CD14-positive monocyte (primary cell): Measurements from ENCODE around the gene C1orf226. TPM values are rescaled to one million over a fixed set of nuclear protein-coding genes. Genes with fewer than 3 reads are reported as not detected.

ENCODE experiments used
- DNase-seq, 3 donors: peaks; one replicate each; pipeline ENCODE4 v3.0.0-alpha.2; 2011 to 2022
- H2AFZ ChIP-seq: 2 replicates; pipeline ENCODE4 v1.6.0; 2012; ENCODE audit warnings: mild to moderate bottlenecking, low read depth, low read length, inconsistent platforms; ENCODE audit not compliant: insufficient read depth, poor library complexity, severe bottlenecking
- H3K27ac ChIP-seq, 2 donors: 1 replicate in 1 of 2; 2 replicates in 1 of 2; pipeline ENCODE4 v1.5.1; 2012 to 2013; ENCODE audit warnings: low read length in 2 of 2, control low read depth in 1 of 2, inconsistent platforms in 1 of 2, low read depth in 1 of 2, mild to moderate bottlenecking in 1 of 2
- H3K27me3 ChIP-seq, 2 donors: one replicate each; pipeline versions ENCODE4 v1.6.0 to v1.6.1; 2011 to 2013; ENCODE audit warnings: low read length in 2 of 2; ENCODE audit not compliant: control insufficient read depth in 2 of 2, insufficient read depth in 2 of 2
- H3K36me3 ChIP-seq, 2 donors: replicated peaks in 1 of 2; 1 replicate in 1 of 2; 2 replicates in 1 of 2; pipeline versions ENCODE4 v1.5.1 to v1.6.1; 2012 to 2013; ENCODE audit warnings: low read length in 2 of 2, control low read depth in 1 of 2, inconsistent platforms in 1 of 2, mild to moderate bottlenecking in 1 of 2; ENCODE audit not compliant: insufficient read depth in 2 of 2, control insufficient read depth in 1 of 2
- H3K4me1 ChIP-seq, 2 donors: 1 replicate in 1 of 2; 2 replicates in 1 of 2; pipeline versions ENCODE4 v1.5.1 to v1.6.1; 2012 to 2013; ENCODE audit warnings: low read length in 2 of 2, control low read depth in 1 of 2, inconsistent platforms in 1 of 2, mild to moderate bottlenecking in 1 of 2, moderate library complexity in 1 of 2; ENCODE audit not compliant: insufficient read depth in 2 of 2, control insufficient read depth in 1 of 2
- H3K4me2 ChIP-seq: replicated peaks from 2 replicates; pipeline ENCODE3; 2012; ENCODE audit warnings: low read length, moderate library complexity, mild to moderate bottlenecking; ENCODE audit not compliant: poor library complexity, severe bottlenecking; ENCODE audit errors: extremely low read depth
- H3K4me3 ChIP-seq, 3 experiments: fragments of 200-600 bp in 1 of 3; sonication (generic) in 1 of 3; replicated peaks in 1 of 3; 1 replicate in 2 of 3; 2 replicates in 1 of 3; pipeline ENCODE4 v1.5.1; 2011 to 2013; ENCODE audit warnings: low read length in 3 of 3, mild to moderate bottlenecking in 3 of 3, control low read depth in 2 of 3, low read depth in 2 of 3, inconsistent platforms in 1 of 3, moderate library complexity in 1 of 3
- H3K79me2 ChIP-seq: 2 replicates; pipeline ENCODE4 v1.6.0; 2012; ENCODE audit warnings: mild to moderate bottlenecking, control low read depth, inconsistent platforms, low read length, moderate library complexity; ENCODE audit not compliant: insufficient read depth
- H3K9ac ChIP-seq: 2 replicates; pipeline ENCODE4 v1.6.0; 2017; ENCODE audit warnings: low read length, mild to moderate bottlenecking; ENCODE audit not compliant: insufficient read depth, poor library complexity, severe bottlenecking
- H3K9me3 ChIP-seq, 2 donors: replicated peaks in 1 of 2; 1 replicate in 1 of 2; 2 replicates in 1 of 2; pipeline versions ENCODE4 v1.5.1 to v1.6.1; 2012 to 2013; ENCODE audit warnings: low read length in 2 of 2, control low read depth in 1 of 2; ENCODE audit not compliant: control insufficient read depth in 1 of 2, insufficient read depth in 1 of 2
- H4K20me1 ChIP-seq: 2 replicates; pipeline ENCODE4 v1.6.0; 2012; ENCODE audit warnings: mild to moderate bottlenecking, low read length, control low read depth, moderate library complexity; ENCODE audit not compliant: insufficient read depth
- H3K27ac Mint-ChIP-seq, 7 donors: one replicate each; pipeline ENCODE4 v1.8.0; 2020; ENCODE audit warnings: mild to moderate bottlenecking in 7 of 7, mixed read lengths in 7 of 7, moderate library complexity in 6 of 7, inconsistent platforms in 2 of 7
- H3K27me3 Mint-ChIP-seq, 3 donors: one replicate each; pipeline ENCODE4 v1.8.0; 2021 to 2022; ENCODE audit warnings: low read depth in 3 of 3, mild to moderate bottlenecking in 3 of 3, mixed read lengths in 3 of 3, moderate library complexity in 3 of 3, inconsistent platforms in 1 of 3
- H3K36me3 Mint-ChIP-seq, 2 donors: one replicate each; pipeline ENCODE4 v1.8.0; 2020; ENCODE audit warnings: mixed read lengths in 2 of 2, inconsistent platforms in 1 of 2, mild to moderate bottlenecking in 1 of 2
- H3K4me1 Mint-ChIP-seq: one replicate; pipeline ENCODE4 v1.8.0; 2020; ENCODE audit warnings: mild to moderate bottlenecking, mixed read lengths
- H3K4me3 Mint-ChIP-seq, 2 donors: one replicate each; pipeline ENCODE4 v1.8.0; 2020; ENCODE audit warnings: mild to moderate bottlenecking in 2 of 2, mixed read lengths in 2 of 2, moderate library complexity in 1 of 2
- H3K9me3 Mint-ChIP-seq, 7 donors: one replicate each; pipeline ENCODE4 v1.8.0; 2020 to 2022; ENCODE audit warnings: mixed read lengths in 7 of 7, mild to moderate bottlenecking in 6 of 7, moderate library complexity in 6 of 7, inconsistent platforms in 2 of 7
- WGBS: methylation state at CpG from one replicate; pipeline ENCODE4 v1.1.5; 2013; ENCODE audit warnings: missing lambda C conversion rate; ENCODE audit not compliant: insufficient coverage; 5-methylcytosine and 5-hydroxymethylcytosine counted together
- intact Hi-C, 2 donors: fragments of 100-400 bp; cut with micrococcal nuclease; formaldehyde crosslinking; loops; one replicate each; pipeline versions ENCODE4 v1.15.0 to v1.15.1; 2023
- polyA plus RNA-seq, 3 donors: library from polyadenylated mRNA; depleted of rRNA in 1 of 3; unstranded in 2 of 3; stranded (reverse) in 1 of 3; fragments of 300-500 nt in 2 of 3; fragments of >200 nt in 1 of 3; fragmentation: Illumina TruSeq in 2 of 3; gene quantifications; 1 replicate in 2 of 3; 2 replicates in 1 of 3; pipeline ENCODE4 v1.2.3, GENCODE V29; 2012 to 2021
- TF ChIP-seq, protein P1 (sequence below): fragments of 200-600 bp; IDR thresholded peaks from one replicate; pipeline ENCODE4 v1.8.0; 2022; ENCODE audit warnings: antibody characterized with exemption, mild to moderate bottlenecking

C1orf226 gene
- polyA plus RNA-seq, 3 donors, result 0.10 to 0.31 TPM; not detected in 1

- H3K9me3 Mint-ChIP-seq, result no peaks in the 10 kb centered on the region
- intact Hi-C loops, result no loop called here
- 96% methylated on average over 4 of the region's 10 CpGs for WGBS
- Histone ChIP-seq H3K27ac (no peak overlapping the region), H3K27me3 (no peaks in the 10 kb centered on the region), H3K79me2 (no peaks in the 10 kb centered on the region), H3K9ac (no peak overlapping the region), H3K4me2 (no peak overlapping the region), H3K36me3 (no peaks in the 10 kb centered on the region), H3K9me3 (no peaks in the 10 kb centered on the region), H2AFZ (no peak overlapping the region), H4K20me1 (no peaks in the 10 kb centered on the region), H3K4me3 (no peak overlapping the region), H3K4me1 (peaks cover 0 to under 1% of the 10 kb centered on the region in 2 donors)
- DNase-seq, result no peak
- peaks cover 0 to 5% (median 2%) of the 10 kb centered on the region in 3 donors for H3K27me3 Mint-ChIP-seq
- TF ChIP-seq, protein P1, sequence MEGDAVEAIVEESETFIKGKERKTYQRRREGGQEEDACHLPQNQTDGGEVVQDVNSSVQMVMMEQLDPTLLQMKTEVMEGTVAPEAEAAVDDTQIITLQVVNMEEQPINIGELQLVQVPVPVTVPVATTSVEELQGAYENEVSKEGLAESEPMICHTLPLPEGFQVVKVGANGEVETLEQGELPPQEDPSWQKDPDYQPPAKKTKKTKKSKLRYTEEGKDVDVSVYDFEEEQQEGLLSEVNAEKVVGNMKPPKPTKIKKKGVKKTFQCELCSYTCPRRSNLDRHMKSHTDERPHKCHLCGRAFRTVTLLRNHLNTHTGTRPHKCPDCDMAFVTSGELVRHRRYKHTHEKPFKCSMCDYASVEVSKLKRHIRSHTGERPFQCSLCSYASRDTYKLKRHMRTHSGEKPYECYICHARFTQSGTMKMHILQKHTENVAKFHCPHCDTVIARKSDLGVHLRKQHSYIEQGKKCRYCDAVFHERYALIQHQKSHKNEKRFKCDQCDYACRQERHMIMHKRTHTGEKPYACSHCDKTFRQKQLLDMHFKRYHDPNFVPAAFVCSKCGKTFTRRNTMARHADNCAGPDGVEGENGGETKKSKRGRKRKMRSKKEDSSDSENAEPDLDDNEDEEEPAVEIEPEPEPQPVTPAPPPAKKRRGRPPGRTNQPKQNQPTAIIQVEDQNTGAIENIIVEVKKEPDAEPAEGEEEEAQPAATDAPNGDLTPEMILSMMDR, result no peak
- H3K4me1 Mint-ChIP-seq, result peaks cover 13% of the 10 kb centered on the region
- peaks cover 0 to 12% of the 10 kb centered on the region in 2 donors for H3K36me3 Mint-ChIP-seq
- H3K27ac Mint-ChIP-seq, result no peak overlapping the region
- no peak overlapping the region for H3K4me3 Mint-ChIP-seq
Measured at GRCh38 chr1:162359523-162360236, 21.8 kb upstream of the C1orf226 start.

- no peaks in the 10 kb centered on the region for H3K79me2 ChIP-seq
- H3K9me3 Mint-ChIP-seq, result no peaks in the 10 kb centered on the region
- no peaks in the 10 kb centered on the region for H4K20me1 ChIP-seq
- no peak overlapping the region for H3K4me3 ChIP-seq
- H3K4me1 Mint-ChIP-seq, result peaks cover 12% of the 10 kb centered on the region
- intact Hi-C loops, result no loop called here
- no peak overlapping the region for H3K9ac ChIP-seq
- H3K4me2 ChIP-seq, result no peak overlapping the region
- peaks cover 0 to 12% of the 10 kb centered on the region in 2 donors for H3K36me3 Mint-ChIP-seq
- TF ChIP-seq, protein P1, result no peak
- H3K27ac ChIP-seq, result no peak overlapping the region
- H3K27me3 Mint-ChIP-seq, result peaks cover 0 to 5% (median 4%) of the 10 kb centered on the region in 3 donors
- H3K9me3 ChIP-seq, result no peaks in the 10 kb centered on the region
- H3K27ac Mint-ChIP-seq, result no peak overlapping the region
- H3K27me3 ChIP-seq, result no peaks in the 10 kb centered on the region
- DNase-seq, result no peak
- H3K36me3 ChIP-seq, result no peaks in the 10 kb centered on the region
- no peak overlapping the region for H3K4me3 Mint-ChIP-seq
- no peak overlapping the region for H2AFZ ChIP-seq
- 96% methylated on average over 5 of the region's 10 CpGs for WGBS
- no peaks in the 10 kb centered on the region for H3K4me1 ChIP-seq
Measured at GRCh38 chr1:162360237-162360873, 21.2 kb upstream of the C1orf226 start.
